Neural progenitor cell (in vitro differentiated cells): ENCODE results near the gene ARPC2. TPM values are rescaled to one million over a fixed set of nuclear protein-coding genes. Genes with fewer than 3 reads are reported as not detected.

Source experiments
- DNase-seq: peaks from one replicate; pipeline ENCODE4 v3.0.0-alpha.2; 2016; ENCODE audit warnings: low spot score
- H2AFZ ChIP-seq: fragments of 200-600 bp; sonication (generic); replicated peaks from 2 replicates; pipeline ENCODE4 v1.6.1; 2016; ENCODE audit warnings: antibody characterized with exemption
- H3F3A ChIP-seq: fragments of 200-600 bp; sonication (generic); 2 replicates; pipeline ENCODE4 v1.6.1; 2016; ENCODE audit warnings: antibody characterized with exemption, low read depth
- H3K27ac ChIP-seq: fragments of 200-600 bp; sonication (generic); 2 replicates; pipeline ENCODE4 v1.5.1; 2016; ENCODE audit warnings: mild to moderate bottlenecking
- H3K27me3 ChIP-seq: fragments of 200-600 bp; sonication (generic); 2 replicates; pipeline ENCODE4 v1.6.1; 2016; ENCODE audit warnings: mild to moderate bottlenecking, moderate library complexity
- H3K36me3 ChIP-seq: fragments of 200-600 bp; sonication (generic); 2 replicates; pipeline ENCODE4 v1.5.1; 2016
- H3K4me1 ChIP-seq: fragments of 200-600 bp; sonication (generic); 2 replicates; pipeline ENCODE4 v1.6.1; 2016; ENCODE audit warnings: mixed run types
- H3K4me2 ChIP-seq: fragments of 200-600 bp; sonication (generic); 2 replicates; pipeline ENCODE4 v1.6.1; 2016
- H3K4me3 ChIP-seq: fragments of 200-600 bp; sonication (generic); 2 replicates; pipeline ENCODE4 v1.5.1; 2016
- H3K79me2 ChIP-seq: fragments of 200-600 bp; sonication (generic); 2 replicates; pipeline ENCODE4 v1.6.1; 2016; ENCODE audit warnings: low read depth
- H3K9ac ChIP-seq: fragments of 200-600 bp; sonication (generic); 2 replicates; pipeline ENCODE4 v1.6.1; 2016
- H3K9me3 ChIP-seq: fragments of 200-600 bp; sonication (generic); 2 replicates; pipeline ENCODE4 v1.5.1; 2016; ENCODE audit warnings: low read depth
- H4K20me1 ChIP-seq: fragments of 200-600 bp; sonication (generic); 2 replicates; pipeline ENCODE4 v1.6.1; 2016; ENCODE audit warnings: low read depth
- H3K27ac Mint-ChIP-seq: 3 replicates; pipeline ENCODE4 v1.8.0; 2021; ENCODE audit warnings: mixed read lengths
- H3K27me3 Mint-ChIP-seq: 2 replicates; pipeline ENCODE4 v1.8.0; 2022; ENCODE audit warnings: low read depth, mild to moderate bottlenecking, inconsistent platforms, moderate library complexity, mixed read lengths; ENCODE audit not compliant: insufficient read depth
- H3K36me3 Mint-ChIP-seq: 3 replicates; pipeline ENCODE4 v1.8.0; 2021; ENCODE audit warnings: mixed read lengths
- H3K4me1 Mint-ChIP-seq: 3 replicates; pipeline ENCODE4 v1.8.0; 2021; ENCODE audit warnings: mixed read lengths
- H3K4me3 Mint-ChIP-seq: 3 replicates; pipeline ENCODE4 v1.8.0; 2021; ENCODE audit warnings: mild to moderate bottlenecking, moderate library complexity, mixed read lengths
- H3K9me3 Mint-ChIP-seq: 3 replicates; pipeline ENCODE4 v1.8.0; 2020; ENCODE audit warnings: mixed read lengths
- EZH2 ChIP-seq: fragments of 200-600 bp; sonication (generic); IDR thresholded peaks from 2 replicates; pipeline ENCODE4 v1.6.1; 2017; ENCODE audit warnings: antibody characterized with exemption, mild to moderate bottlenecking, moderate library complexity
- EZH2phosphoT487 ChIP-seq: fragments of 200-600 bp; sonication (generic); IDR thresholded peaks from 2 replicates; pipeline ENCODE4 v1.6.1; 2017; ENCODE audit warnings: antibody characterized with exemption
- total RNA-seq: library from RNA; depleted of rRNA; stranded (reverse); fragments of >200 nt; gene quantifications from 2 replicates; pipeline ENCODE4 v1.2.3, GENCODE V29; 2015; ENCODE audit warnings: low replicate concordance
- TF ChIP-seq, protein P1 (sequence below): fragments of 200-600 bp; sonication (generic); IDR thresholded peaks from 2 replicates; pipeline ENCODE4 v1.5.1; 2017; ENCODE audit warnings: antibody characterized with exemption, mild to moderate bottlenecking

Gene ARPC2
- total RNA-seq, 1 donor from 2014 or later: 155 TPM

- Histone ChIP-seq H3K4me1 (peaks cover 12% of the 10 kb centered on the region), H4K20me1 (peaks cover 89% of the 10 kb centered on the region), H3F3A (no peaks in the 10 kb centered on the region), H3K4me3 (no peak overlapping the region), H2AFZ (no peak overlapping the region), H3K36me3 (no peaks in the 10 kb centered on the region), H3K79me2 (peaks cover 79% of the 10 kb centered on the region), H3K9ac (no peak overlapping the region), H3K27me3 (no peaks in the 10 kb centered on the region), H3K4me2 (no peak overlapping the region), H3K27ac (no peak overlapping the region), H3K9me3 (no peaks in the 10 kb centered on the region)
- H3K27me3 Mint-ChIP-seq: no peaks in the 10 kb centered on the region
- peaks cover 19% of the 10 kb centered on the region for H3K4me1 Mint-ChIP-seq
- no peaks in the 10 kb centered on the region for H3K9me3 Mint-ChIP-seq
- DNase-seq: no peak
- peaks cover 17% of the 10 kb centered on the region for H3K36me3 Mint-ChIP-seq
- no peak overlapping the region for H3K27ac Mint-ChIP-seq
- H3K4me3 Mint-ChIP-seq: no peak overlapping the region
- TF ChIP-seq EZH2: no peak
- TF ChIP-seq, protein P1, sequence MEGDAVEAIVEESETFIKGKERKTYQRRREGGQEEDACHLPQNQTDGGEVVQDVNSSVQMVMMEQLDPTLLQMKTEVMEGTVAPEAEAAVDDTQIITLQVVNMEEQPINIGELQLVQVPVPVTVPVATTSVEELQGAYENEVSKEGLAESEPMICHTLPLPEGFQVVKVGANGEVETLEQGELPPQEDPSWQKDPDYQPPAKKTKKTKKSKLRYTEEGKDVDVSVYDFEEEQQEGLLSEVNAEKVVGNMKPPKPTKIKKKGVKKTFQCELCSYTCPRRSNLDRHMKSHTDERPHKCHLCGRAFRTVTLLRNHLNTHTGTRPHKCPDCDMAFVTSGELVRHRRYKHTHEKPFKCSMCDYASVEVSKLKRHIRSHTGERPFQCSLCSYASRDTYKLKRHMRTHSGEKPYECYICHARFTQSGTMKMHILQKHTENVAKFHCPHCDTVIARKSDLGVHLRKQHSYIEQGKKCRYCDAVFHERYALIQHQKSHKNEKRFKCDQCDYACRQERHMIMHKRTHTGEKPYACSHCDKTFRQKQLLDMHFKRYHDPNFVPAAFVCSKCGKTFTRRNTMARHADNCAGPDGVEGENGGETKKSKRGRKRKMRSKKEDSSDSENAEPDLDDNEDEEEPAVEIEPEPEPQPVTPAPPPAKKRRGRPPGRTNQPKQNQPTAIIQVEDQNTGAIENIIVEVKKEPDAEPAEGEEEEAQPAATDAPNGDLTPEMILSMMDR: no peak
- TF ChIP-seq EZH2phosphoT487: no peak
Measured at GRCh38 chr2:218223046-218223445, 6.1 kb downstream of the ARPC2 start.

- Mint-ChIP-seq H3K4me1 (peaks cover 8% of the 10 kb centered on the region), H3K27ac (no peak overlapping the region), H3K27me3 (no peaks in the 10 kb centered on the region), H3K36me3 (peaks cover 19% of the 10 kb centered on the region), H3K4me3 (no peak overlapping the region), H3K9me3 (no peaks in the 10 kb centered on the region)
- Histone ChIP-seq H3K27ac (no peak overlapping the region), H3K79me2 (peaks cover 68% of the 10 kb centered on the region), H3K9me3 (no peaks in the 10 kb centered on the region), H3K4me1 (peaks cover under 1% of the 10 kb centered on the region), H3K27me3 (no peaks in the 10 kb centered on the region), H3K36me3 (peaks cover 7% of the 10 kb centered on the region), H4K20me1 (peaks cover 77% of the 10 kb centered on the region), H3F3A (no peaks in the 10 kb centered on the region), H3K4me3 (no peak overlapping the region), H3K9ac (no peak overlapping the region), H3K4me2 (no peak overlapping the region), H2AFZ (no peak overlapping the region)
- TF ChIP-seq, protein P1: no peak
- TF ChIP-seq EZH2: no peak
- no peak for TF ChIP-seq EZH2phosphoT487
- DNase-seq: no peak
Measured at GRCh38 chr2:218224186-218224585, 7.2 kb downstream of the ARPC2 start.

DNA sequence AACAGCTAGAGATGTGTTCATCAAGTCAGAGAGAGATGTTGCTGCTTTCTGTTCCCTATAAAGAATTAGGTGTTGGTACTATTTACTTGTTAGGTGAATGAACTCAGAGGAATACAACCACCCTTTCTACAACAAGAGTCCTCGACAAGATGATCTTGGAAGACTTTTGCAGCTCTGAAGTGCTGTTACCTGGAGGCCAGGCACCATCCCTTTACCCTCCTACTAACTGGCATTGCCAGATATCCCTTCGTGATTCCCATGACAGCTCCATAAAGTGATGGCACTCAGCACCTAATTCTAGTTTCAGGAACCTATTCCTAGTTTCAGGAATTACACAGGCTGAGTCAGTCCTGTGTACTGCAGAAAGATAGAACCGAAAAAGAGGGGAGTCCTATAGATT, 9.9 kb downstream of the ARPC2 start:
- Mint-ChIP-seq H3K4me1 (no peaks in the 10 kb centered on the region), H3K27me3 (no peaks in the 10 kb centered on the region), H3K27ac (no peak overlapping the region), H3K4me3 (no peak overlapping the region), H3K9me3 (no peaks in the 10 kb centered on the region), H3K36me3 (peaks cover 28% of the 10 kb centered on the region)
- Histone ChIP-seq H2AFZ (no peak overlapping the region), H3K9me3 (no peaks in the 10 kb centered on the region), H4K20me1 (peaks cover 52% of the 10 kb centered on the region), H3K79me2 (peaks cover 41% of the 10 kb centered on the region), H3K4me1 (no peaks in the 10 kb centered on the region), H3F3A (no peaks in the 10 kb centered on the region), H3K27me3 (no peaks in the 10 kb centered on the region), H3K4me2 (no peak overlapping the region), H3K27ac (no peak overlapping the region), H3K9ac (no peak overlapping the region), H3K4me3 (no peak overlapping the region), H3K36me3 (peaks cover 15% of the 10 kb centered on the region)
- DNase-seq: no peak
- TF ChIP-seq EZH2phosphoT487: no peak

DNA sequence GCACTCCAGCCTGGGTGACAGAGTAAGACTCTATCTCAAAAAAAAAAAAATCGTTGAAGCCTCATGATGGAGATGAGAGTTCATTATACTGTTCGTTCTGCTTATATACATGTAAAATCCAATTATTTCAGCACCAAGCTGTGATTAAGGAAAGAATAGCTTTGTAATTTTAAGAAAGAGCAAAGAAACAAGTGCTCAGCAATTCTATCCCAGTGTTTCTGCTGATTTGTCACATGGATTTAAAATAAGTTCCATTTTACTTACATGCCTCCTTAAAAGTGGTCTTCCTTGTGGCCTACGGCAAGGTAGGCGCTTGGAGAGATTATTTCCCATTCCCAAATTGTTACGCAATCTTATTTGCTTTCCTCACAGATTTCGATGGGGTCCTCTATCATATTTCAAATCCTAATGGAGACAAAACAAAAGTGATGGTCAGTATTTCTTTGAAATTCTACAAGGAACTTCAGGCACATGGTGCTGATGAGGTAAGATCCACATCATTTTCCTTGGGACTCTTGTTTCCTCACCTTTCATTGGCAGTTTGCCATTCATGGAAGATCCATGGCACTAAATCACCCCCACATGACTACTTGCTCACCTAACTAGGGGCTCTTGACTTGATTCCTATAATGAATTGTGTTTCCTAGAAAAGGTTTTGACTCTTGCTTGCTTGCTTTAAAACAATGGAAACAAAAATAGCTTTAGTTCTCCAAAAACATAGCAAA, 11.5 kb downstream of the ARPC2 start:
- H2AFZ ChIP-seq: no peak overlapping the region
- H3K9me3 ChIP-seq: no peaks in the 10 kb centered on the region
- no peak for TF ChIP-seq EZH2
- TF ChIP-seq EZH2phosphoT487: no peak
- TF ChIP-seq, protein P1: no peak
- no peak overlapping the region for H3K4me3 ChIP-seq
- peaks cover 25% of the 10 kb centered on the region for H3K79me2 ChIP-seq
- peaks cover 15% of the 10 kb centered on the region for H3K36me3 ChIP-seq
- Mint-ChIP-seq H3K27ac (no peak overlapping the region), H3K9me3 (no peaks in the 10 kb centered on the region), H3K4me3 (no peak overlapping the region), H3K4me1 (no peaks in the 10 kb centered on the region), H3K36me3 (peaks cover 34% of the 10 kb centered on the region), H3K27me3 (no peaks in the 10 kb centered on the region)
- no peak overlapping the region for H3K27ac ChIP-seq
- no peaks in the 10 kb centered on the region for H3F3A ChIP-seq
- H3K27me3 ChIP-seq: no peaks in the 10 kb centered on the region
- H4K20me1 ChIP-seq: peaks cover 36% of the 10 kb centered on the region
- no peak overlapping the region for H3K9ac ChIP-seq
- H3K4me1 ChIP-seq: no peaks in the 10 kb centered on the region
- DNase-seq: no peak
- H3K4me2 ChIP-seq: no peak overlapping the region
